NCI-H146 treated with DMSO at 0.1 percent for 48 hours (cell line): ENCODE results near the gene XPNPEP3.
"Not testable (repeated sequence)": the region's sequence is repeated elsewhere in the genome, so short reads cannot be mapped to it uniquely, and the experiment has no call there.

Source experiments
- DNase-seq: peaks from one replicate; lab custom pipeline; 2025; ENCODE audit not compliant: unreplicated experiment; lab: John Stamatoyannopoulos, UW

XPNPEP3 gene

DNA sequence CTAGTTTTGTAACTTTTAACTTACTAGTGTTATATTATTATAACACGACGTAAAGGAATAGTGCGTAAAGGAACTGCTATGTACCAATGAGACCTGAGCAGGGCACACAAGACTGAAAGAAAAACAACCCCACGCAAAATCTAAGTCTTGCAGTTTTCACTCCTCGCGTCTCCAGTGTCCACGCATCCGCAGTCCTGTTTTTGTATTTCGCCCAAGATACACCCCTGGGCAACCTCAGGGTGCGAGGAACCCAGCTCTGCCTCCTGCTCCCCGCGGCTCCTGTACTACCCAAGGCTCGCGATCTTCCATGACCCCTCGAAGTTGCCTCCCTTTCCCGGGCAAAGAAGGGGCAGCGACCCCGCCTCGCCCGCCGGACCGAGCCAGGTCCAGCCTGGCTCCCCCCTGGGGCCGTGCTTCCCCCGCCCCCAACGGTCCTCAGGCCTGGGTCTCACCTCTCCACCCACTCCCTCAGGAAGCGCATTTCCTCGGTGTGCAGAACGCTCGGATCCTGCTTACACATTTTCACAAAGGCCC lies 902 bp upstream of the XPNPEP3 start:
- peak; percentile 8 for DNase-seq

DNA sequence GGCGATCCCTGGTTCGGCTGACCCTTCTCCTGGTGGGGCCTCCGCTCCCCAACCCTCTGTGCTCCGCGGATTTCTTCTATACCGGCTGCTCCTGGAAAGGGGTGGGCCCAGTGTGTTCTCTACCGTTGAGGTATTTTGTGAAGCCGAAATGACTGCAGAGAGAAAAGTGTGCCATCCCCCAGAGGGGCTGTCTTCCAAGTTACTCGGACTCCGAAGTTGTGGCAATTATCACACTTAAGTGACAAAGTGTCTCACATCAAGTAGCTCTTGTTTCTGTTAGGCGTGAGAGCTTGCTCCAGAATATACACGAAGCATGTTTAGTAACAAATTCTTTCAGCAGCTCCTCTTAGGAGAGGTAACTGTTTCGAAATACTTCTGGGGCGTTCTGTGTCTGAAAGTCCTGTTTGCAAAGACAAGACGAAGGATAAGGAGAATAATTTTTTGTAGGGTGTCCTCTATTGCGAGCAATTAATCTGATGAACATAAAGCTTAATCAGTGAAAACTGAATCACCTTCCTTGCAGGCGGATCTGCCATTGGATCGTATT lies 434 bp downstream of the XPNPEP3 start:
- no peak for DNase-seq

DNA sequence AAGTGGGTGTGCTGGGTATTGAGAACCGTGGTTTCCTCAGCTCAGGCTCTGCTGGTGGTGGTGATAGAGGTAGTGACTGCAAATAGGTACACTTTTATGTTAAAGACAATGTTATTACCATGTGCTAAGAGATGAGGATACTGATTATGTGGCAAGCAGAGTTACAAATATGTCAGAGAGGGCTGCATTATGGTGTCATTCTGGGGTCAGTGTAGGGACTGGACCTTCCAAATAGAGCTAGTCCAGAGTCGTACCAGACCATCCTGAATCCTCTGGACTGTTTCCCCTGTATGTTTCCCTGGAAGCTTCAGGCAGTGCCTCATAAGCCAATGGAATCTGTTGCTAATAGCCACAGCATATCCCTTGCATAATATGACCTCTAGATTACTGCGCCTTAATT lies 5.1 kb downstream of the XPNPEP3 start, which contains the start of gene DNAJB7:
Gene DNAJB7, minus strand, starts transcription at position 101 of the 400 bp plus-strand sequence. CDS start 119 bp downstream, outside the sequence.
- DNase-seq, result no peak

DNA sequence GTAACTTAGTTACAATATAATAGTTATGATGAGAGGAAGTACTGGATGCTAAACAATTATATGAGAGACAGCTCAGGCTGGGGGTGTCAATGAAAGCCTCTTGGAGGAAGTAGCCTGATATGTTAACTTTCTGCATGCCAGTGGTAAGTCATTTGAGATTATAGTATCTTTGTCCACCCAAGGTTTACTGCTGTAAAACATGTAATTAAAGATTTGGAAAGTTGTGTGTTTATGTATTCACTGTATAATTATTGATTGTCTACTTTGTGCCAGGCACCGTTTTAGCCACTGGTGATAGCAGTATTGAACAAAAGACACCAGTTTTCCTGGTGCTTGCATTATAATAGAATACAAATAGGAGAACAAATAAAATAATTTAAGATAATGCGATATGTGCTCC lies 5.6 kb downstream of the XPNPEP3 start:
- DNase-seq, result no peak

DNA sequence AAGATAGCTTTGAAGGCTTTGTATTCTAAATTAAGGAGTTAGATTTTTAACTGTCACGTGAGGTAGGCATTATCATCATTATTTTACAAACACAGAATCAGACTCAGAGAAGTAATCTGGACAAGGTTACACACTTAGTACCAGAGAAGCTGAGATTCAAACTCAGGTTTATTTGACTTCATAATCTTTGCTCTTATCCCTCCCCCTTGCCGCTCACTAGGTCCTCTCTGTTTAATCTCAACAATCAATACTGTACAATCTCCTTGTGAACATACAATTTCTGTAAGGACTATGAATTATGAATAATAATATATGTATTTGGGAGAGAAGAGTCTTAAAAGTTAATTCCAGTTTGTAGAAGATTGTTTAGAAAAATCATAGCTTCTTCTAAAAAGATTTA lies 10.2 kb downstream of the XPNPEP3 start:
- DNase-seq, result no peak

DNA sequence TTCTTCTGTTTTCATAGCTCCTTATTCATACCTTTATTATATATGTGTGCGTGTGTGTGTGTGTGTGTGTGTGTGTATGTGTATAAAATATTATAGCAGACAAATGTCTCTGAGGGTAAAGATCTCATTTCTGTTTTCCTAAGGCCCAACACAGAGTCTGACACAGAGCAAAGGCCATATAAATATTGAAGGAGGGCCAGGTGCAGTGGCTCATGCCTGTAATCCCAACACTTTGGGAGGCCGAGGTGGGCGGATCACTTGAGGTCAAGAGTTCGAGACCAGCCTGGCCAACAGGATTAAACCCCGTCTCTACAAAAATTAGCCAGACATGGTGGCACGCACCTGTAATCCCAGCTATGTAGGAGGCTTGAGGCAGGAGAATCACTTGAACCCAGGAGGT lies 11.4 kb downstream of the XPNPEP3 start:
- DNase-seq, result not testable (repeated sequence)

DNA sequence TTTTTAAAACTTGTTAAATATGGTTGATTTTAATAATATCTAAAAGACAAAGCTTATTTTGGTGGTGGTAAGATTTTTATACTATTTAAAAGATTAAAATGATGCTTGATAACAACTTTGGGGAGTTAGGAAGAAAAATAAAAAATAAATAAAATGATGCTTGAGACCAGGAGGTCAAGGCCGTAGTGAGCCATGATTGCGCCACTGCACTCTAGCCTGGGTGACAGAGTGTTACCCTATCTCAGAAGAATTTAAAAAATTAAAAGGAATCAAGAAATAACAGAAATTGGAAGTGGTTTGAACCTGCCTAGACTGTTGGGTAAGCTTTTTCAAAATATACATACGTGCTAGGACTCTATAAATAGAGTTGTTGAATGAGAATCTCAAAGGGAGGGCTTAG lies 17.1 kb downstream of the XPNPEP3 start:
- no peak for DNase-seq

DNA sequence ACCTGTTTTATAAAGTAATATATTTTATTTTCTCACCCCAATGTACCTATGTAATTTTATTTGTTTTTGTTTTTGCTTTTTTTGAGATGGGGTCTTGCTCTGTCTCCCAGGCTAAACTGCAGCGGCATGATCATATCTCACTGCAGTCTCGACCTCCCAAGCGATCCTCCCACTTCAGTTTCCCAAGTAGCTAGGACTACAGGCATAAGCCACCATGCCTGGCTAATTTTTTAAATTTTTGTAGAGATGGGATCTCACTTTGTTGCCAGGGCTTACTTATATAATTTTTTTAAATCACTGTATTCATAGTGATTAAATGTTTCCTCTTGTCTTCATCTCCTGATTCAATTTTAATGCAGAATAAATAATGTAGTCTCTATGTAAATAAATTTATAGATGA lies 18.2 kb downstream of the XPNPEP3 start:
- no peak for DNase-seq

DNA sequence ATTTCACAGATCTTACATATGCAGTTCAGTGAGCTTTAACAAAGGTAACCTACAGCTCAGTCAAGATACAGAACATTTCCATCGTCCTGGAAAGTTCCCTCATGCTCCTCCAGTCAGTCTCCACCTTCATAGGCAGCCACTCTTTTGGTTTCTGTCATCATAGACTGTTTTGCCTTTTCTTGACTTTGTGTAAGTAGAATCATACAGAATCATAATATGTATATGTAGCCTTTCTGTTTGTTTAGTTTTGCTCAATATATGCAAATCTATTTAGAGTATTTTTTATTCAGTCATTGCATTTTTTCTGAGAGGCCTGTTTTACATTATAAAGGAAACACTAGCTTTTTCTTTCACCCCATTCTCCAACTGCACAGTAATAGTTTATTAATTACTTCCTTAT lies 20.0 kb downstream of the XPNPEP3 start:
- no peak for DNase-seq

DNA sequence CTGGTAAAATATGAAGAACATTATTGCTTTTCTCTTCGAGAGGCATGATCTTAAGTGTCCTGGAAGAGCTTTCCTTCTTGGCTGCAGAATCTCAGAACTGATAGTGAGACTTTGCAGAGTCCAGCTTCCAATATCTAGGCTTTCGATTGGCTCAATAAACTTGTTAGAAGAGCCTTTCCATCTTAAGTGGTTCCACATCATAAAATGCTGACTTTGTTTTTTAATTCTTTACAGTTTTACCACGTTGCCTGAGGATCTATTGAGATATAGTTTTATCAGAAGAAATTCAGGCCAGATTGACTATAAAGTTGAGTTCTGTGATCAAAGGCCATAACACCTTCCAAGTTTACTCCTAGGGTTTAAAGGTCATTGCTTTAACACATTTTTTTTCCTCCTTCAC lies 20.5 kb downstream of the XPNPEP3 start:
- no peak for DNase-seq

DNA sequence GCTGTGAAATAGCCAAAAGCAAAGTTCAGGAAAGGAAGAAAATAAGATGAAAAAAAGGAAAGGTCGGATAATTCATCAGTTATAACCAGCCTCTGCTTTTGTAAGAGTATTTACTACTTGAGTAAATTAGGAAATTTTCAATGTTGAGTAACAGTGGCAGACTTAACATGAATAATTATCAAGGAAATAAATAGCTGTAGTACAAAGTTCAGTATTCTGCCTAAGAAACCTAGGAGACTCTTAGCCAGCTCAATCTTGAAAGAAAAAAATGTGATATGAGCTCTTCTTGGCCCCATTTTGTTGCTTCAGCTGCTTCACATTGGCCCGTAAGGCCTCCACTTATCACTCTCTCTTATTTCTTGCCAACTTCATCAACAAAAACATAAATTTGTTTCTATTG lies 22.0 kb downstream of the XPNPEP3 start:
- DNase-seq, result no peak

DNA sequence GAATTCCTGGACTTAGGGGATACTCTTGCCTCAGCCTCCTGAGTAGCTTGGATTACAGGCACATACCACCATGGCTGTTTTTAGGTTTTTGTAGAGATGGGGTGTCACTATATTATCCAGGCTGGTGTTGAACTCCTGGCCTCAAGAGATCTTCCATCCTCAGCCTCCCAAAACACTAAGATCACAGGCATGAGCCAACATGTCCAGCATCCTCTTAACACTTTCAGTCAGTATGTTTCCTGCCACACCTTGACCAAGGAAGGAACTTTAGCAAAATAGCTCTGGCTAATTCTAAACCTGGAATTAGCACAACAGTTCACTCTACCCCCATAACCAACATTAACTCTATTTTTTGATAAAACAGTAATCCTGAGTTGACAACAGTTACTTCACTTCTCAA lies 32.2 kb downstream of the XPNPEP3 start:
- no peak for DNase-seq

DNA sequence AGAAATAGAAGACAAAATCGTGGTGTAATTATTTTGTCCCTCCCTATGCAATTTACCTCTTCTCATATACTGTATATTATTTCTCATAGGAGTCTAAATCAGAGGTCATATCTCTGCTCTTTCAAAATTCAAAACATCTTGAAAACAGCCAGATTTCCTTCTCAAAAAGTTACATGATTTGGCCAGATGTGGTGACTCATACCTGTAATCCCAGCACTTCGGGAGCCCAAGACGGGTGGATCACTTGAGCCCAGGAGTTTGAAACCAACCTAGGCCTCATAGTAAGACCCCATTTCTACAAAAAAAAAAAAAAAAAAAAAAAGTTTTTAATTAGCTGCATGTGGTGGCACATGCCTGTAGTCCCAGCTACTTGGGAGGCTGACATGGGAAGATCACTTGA lies 33.9 kb downstream of the XPNPEP3 start:
- no peak for DNase-seq

DNA sequence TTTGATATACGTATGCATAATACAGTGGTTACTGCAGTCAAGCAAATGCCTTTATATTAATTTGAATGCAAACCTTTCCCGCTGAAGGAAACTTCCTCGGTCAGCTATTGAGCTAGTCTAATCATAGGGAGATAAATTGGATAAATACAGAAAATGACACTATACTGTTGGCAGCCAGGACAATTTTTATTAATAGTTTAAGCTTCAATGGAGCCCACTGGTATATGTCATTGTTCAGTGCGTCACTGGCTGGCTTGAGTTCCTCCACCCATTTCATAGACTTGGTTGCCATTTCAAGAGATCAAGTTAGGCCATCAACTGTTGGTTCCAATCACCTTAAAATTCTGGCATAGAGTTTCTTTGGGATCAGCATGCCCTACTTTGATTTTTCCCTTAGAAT lies 37.5 kb downstream of the XPNPEP3 start:
- no peak for DNase-seq

DNA sequence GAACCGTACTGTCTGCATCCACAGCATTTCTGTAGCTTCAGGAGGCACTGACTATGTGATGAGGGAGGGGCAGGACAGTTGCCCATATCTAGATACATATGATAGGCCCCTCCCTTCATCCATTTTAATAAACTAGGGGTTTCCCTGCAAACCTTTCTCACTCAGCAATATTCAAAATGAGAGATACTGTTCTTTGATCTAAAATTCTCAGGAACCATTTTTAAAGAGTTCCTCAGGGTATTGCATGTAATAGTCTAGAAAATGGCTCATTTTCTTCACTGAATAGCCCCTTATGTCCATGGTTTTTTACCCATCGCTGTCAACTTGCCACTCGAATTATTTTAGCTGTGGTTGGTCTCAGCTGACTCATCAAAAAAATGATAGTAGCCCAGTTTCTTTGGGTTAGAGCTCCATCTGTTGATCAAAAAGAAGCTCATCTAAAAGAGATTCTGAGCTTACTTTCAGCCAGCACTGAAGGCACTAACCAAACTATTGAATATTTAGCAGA lies 42.0 kb downstream of the XPNPEP3 start:
- DNase-seq, result peak; percentile 35

DNA sequence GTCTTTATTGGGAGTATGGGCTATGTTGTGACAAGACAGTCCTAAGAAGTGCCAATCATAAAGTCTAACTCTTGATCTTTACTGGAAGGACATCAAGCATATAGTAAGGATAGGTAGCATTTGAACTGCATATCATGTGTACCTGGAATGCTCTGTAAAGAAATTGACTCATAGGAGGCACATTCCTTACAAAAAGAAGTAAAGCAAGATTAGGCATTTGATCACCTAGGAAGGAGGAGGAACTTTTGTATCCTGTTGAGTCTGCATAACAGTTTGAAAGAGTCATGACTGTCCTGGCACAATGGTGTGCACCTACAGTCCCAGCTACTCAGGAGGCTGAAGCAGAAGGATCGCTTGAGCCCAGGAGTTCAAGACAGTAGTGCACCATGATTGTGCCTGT lies 47.2 kb downstream of the XPNPEP3 start:
- no peak for DNase-seq

DNA sequence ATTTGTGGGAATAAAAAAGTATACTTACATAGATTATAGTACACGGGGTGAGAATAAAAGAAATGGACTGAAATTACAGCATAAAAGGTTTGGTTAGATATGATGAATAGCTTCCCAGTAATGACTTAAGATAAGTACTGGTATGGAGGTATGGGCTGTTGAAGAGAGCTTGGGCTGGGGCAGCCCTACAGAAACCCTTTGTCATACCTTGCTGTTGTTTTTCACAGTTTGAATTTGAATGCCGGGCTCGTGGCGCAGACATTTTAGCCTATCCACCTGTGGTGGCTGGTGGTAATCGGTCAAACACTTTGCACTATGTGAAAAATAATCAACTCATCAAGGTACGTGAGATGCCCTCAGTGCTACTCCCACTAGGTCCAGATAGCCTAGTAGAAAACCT lies 51.9 kb downstream of the XPNPEP3 start:
- no peak for DNase-seq

DNA sequence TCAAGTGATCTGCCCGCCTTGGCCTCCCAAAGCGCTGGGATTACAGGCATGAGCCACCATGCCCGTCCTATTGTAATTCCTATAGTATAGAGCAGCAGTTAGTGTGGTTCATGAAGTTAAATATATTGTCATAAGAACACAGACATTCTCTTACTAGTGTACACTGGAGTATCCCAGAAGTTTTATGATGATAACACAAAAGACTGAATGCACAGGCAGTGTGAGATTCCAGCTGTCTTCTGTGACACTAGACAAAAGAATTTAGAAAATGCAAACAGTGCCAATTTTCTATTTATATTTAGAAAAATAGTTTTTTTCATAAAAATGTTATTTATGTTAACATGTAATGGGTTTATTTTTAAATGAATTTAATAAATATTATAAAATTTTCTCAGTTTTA lies 54.8 kb downstream of the XPNPEP3 start:
- DNase-seq, result no peak

DNA sequence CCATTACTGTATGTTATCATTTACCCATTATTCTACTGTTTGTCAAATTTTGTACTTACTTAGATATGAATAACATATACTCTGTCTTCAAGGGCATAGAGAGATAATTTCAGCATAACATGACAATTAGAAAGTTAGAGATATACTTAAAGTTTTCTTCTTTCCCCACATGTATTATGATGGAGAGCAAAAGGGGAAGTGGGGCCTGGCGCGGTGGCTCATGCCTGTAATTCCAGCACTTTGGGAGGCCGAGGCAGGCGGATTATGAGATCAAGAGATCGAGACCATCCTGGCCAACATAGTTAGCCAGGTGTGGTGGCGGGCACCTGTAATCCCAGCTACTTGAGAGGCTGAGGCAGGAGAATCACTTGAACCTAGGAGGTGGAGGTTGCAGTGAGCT lies 56.0 kb downstream of the XPNPEP3 start:
- DNase-seq, result not testable (repeated sequence)

DNA sequence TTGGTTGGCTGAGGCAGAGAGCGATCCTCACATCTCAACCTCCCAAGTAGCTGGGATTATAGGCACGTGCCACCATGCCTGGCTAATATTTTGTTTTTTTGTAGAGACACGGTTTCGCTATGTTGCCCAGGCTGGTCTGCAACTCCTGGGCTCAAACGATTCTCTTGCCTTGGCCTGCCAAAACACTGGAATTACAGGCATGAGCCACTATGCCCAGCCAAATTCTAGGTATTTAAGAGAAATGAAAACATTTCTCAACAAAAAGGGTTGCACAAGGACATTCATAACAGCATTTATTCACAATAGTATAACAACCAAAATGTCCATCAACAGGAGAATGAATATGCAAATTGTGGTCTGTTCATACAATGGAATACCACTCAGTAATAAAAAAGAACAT lies 62.5 kb downstream of the XPNPEP3 start:
- no peak for DNase-seq

DNA sequence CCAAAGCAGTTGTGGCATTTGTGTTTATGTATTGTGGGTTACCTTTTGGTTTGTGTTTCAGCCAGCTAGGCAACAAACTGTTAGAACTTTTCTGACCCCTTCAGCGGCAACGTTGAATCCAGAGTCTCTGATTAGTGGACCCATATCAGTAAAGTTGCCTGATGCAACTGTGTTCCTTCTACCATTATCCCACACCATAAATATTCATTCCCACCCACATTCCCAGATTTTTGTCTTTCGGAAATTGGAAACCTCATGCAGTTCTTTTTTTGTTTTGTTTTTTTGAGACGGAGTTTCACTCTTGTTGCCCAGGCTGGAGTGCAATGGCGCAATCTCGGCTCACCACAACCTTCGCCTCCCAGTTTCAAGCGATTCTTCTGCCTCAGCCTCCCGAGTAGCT lies 63.6 kb downstream of the XPNPEP3 start:
- no peak for DNase-seq

DNA sequence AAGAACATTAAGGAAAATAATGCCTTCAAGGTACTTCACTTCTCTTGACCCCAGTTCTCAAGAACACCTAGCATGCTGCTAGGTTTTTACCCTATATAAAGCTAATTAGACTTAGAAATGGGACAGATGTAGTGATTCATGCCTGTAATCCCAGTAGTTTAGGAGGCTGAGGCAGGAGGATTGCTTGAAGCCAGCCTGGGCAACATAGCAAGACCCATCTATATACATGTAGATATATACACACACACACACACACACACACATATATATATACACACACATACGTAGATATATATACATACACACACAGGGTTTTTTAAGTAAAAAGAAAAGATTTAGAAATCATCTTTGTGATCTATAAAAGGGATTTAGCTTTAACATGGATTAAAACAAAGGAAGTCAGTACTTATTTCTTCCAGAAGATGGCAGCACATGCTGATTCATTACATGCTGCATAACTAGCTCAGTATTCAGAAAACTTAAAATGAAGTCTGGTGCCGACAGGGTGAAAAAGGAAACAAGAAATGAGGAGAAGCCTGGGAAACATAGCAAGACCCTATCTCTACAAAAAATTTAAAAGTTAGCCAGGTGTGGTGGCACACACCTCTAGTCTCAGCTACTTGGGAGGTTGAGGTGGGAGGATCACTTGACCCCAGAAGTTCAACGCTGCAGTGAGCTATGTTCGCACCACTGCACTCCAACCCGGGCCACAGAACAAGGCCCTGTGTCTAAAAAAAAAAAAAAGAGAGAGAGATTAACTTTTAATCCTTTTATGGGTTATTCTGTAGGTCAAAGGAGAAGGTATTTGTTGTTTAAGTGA lies 65.7 kb downstream of the XPNPEP3 start:
- DNase-seq, result peak; percentile 40
